RWPE2 (cell line): ENCODE data around the gene PRIMA1.
"Not testable (repeated sequence)": the region's sequence is repeated elsewhere in the genome, so short reads cannot be mapped to it uniquely, and the experiment has no call there.

Source experiments
- ATAC-seq: fragments of 200-7000 bp; cut with Tn5 transposase; 3 replicates; pipeline ENCODE4 v1.9.1; 2021; ENCODE audit warnings: low read depth
- DNase-seq: peaks from one replicate; pipeline ENCODE4 v3.0.0-alpha.2; 2020; ENCODE audit warnings: low spot score
- H3K27ac ChIP-seq: fragments of 450-650 bp; 2 replicates; pipeline ENCODE4 v1.5.1; 2017; ENCODE audit warnings: mild to moderate bottlenecking; ENCODE audit not compliant: poor library complexity, severe bottlenecking
- H3K27me3 ChIP-seq: fragments of 250-450 bp; sonication (Bioruptor Pico); 2 replicates; pipeline ENCODE4 v1.5.1; 2021; ENCODE audit warnings: mild to moderate bottlenecking, moderate library complexity; ENCODE audit not compliant: insufficient read depth, poor library complexity, severe bottlenecking
- H3K36me3 ChIP-seq: fragments of 250-450 bp; sonication (Bioruptor Pico); 2 replicates; pipeline ENCODE4 v1.5.1; 2020; ENCODE audit warnings: low read depth, mild to moderate bottlenecking, moderate library complexity
- H3K4me1 ChIP-seq: fragments of 250-450 bp; sonication (Bioruptor Pico); 2 replicates; pipeline ENCODE4 v1.5.1; 2021; ENCODE audit warnings: mild to moderate bottlenecking, moderate library complexity; ENCODE audit not compliant: insufficient read depth, poor library complexity, severe bottlenecking
- H3K4me3 ChIP-seq: fragments of 250-450 bp; sonication (Bioruptor Pico); 2 replicates; pipeline ENCODE4 v1.5.1; 2021; ENCODE audit warnings: mild to moderate bottlenecking, moderate library complexity; ENCODE audit not compliant: severe bottlenecking
- H3K9me3 ChIP-seq: fragments of 250-450 bp; sonication (Bioruptor Pico); 2 replicates; pipeline ENCODE4 v1.5.1; 2021; ENCODE audit warnings: mild to moderate bottlenecking, moderate library complexity; ENCODE audit not compliant: severe bottlenecking
- CTCF ChIP-seq: fragments of 450-650 bp; IDR thresholded peaks from one replicate; pipeline ENCODE4 v1.5.1; 2017; ENCODE audit warnings: mild to moderate bottlenecking, moderate library complexity; ENCODE audit not compliant: poor library complexity, severe bottlenecking

Gene PRIMA1

GRCh38 chr14:93821051-93821450 lies 32.8 kb upstream of the PRIMA1 start:
- no peaks in the 10 kb centered on the region for H3K4me1 ChIP-seq
- no peak for TF ChIP-seq CTCF
- peaks cover 9% of the 10 kb centered on the region for H3K27me3 ChIP-seq
- no peak for ATAC-seq
- no peaks in the 10 kb centered on the region for H3K9me3 ChIP-seq
- no peak for DNase-seq
- no peak overlapping the region for H3K27ac ChIP-seq
- no peaks in the 10 kb centered on the region for H3K36me3 ChIP-seq
- no peak overlapping the region for H3K4me3 ChIP-seq

- no peak overlapping the region for H3K27ac ChIP-seq
- no peaks in the 10 kb centered on the region for H3K27me3 ChIP-seq
- no peaks in the 10 kb centered on the region for H3K4me1 ChIP-seq
- H3K4me3 ChIP-seq: no peak overlapping the region
- peaks cover 4% of the 10 kb centered on the region for H3K9me3 ChIP-seq
- no peak for TF ChIP-seq CTCF
- H3K36me3 ChIP-seq: no peaks in the 10 kb centered on the region
- ATAC-seq (no peak), DNase-seq (no peak)
Measured at GRCh38 chr14:93818857-93819256, 30.6 kb upstream of the PRIMA1 start.

- H3K4me3 ChIP-seq: no peak overlapping the region
- no peaks in the 10 kb centered on the region for H3K36me3 ChIP-seq
- no peak for TF ChIP-seq CTCF
- ATAC-seq (peak; percentile 33; the same call in 2 of the 3 replicates), DNase-seq (no peak)
- H3K27ac ChIP-seq: no peak overlapping the region
- no peaks in the 10 kb centered on the region for H3K4me1 ChIP-seq
- H3K9me3 ChIP-seq: peaks cover 4% of the 10 kb centered on the region
- peaks cover 8% of the 10 kb centered on the region for H3K27me3 ChIP-seq
Measured at GRCh38 chr14:93811676-93812075, 23.4 kb upstream of the PRIMA1 start.

GRCh38 chr14:93811020-93811419 lies 22.7 kb upstream of the PRIMA1 start:
- Histone ChIP-seq H3K36me3 (no peaks in the 10 kb centered on the region), H3K4me1 (no peaks in the 10 kb centered on the region), H3K4me3 (no peak overlapping the region), H3K27me3 (peaks cover 8% of the 10 kb centered on the region), H3K9me3 (peaks cover 4% of the 10 kb centered on the region), H3K27ac (no peak overlapping the region)
- no peak for TF ChIP-seq CTCF
- no peak for ATAC-seq
- no peak for DNase-seq

GRCh38 chr14:93809491-93810420 lies 21.5 kb upstream of the PRIMA1 start:
- not testable (repeated sequence) for DNase-seq, H3K9me3 ChIP-seq, ATAC-seq, H3K27ac ChIP-seq, H3K27me3 ChIP-seq, H3K4me3 ChIP-seq, H3K36me3 ChIP-seq, H3K4me1 ChIP-seq
